Measurements from ENCODE around the gene ERN1. TPM values are rescaled to one million over a fixed set of nuclear protein-coding genes. Genes with fewer than 3 reads are reported as not detected.

Gene ERN1
- total and polyA plus RNA-seq, 7 donors = 1.2 to 9.4 (median 7.4) TPM

DNA sequence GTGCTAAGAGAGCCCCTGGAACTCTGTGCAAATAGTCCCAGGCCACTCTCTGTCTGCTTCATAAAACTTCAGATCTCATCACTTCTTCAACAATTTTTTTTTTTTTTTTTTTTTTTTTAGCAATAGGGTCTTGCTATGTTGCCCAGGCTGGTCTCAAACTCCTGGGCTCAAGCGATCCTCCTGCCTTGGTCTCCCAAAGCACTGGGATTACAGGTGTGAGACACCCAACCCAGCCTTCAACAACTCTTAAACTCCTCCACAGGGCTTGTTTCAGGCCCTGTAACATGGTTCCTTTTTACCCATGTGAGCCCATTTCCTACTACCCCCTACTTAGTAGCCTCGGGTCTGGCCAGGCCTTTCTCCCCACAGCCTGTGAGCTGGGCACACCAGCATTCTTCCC lies 70.2 kb downstream of the ERN1 start:
- WGBS, 2 donors = 93% methylated on average over 2 of the region's 2 CpGs

DNA sequence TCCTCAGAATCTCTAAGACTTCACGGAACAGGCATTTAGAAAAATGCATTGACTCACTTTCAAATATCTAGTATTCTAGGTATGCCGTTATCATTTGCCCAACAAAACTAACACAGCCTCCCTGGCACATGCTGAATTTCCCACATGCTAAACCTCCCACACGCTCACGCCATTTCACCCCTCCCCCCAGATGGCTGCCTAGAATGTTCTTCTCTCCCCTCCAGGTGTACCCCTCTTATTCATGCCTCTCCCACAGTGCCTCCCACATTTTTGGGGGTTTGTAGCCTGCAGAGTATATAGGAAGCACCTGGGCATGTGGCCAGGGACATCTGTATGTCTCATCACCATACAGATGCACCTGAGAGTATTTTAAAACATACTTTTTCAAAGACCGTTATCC lies 71.3 kb downstream of the ERN1 start:
- no peak overlapping the region for H3K27ac ChIP-seq
- H3K27me3 ChIP-seq = no peaks in the 10 kb centered on the region
- no peaks in the 10 kb centered on the region for H3K9me3 ChIP-seq
- TF ChIP-seq, protein P1, sequence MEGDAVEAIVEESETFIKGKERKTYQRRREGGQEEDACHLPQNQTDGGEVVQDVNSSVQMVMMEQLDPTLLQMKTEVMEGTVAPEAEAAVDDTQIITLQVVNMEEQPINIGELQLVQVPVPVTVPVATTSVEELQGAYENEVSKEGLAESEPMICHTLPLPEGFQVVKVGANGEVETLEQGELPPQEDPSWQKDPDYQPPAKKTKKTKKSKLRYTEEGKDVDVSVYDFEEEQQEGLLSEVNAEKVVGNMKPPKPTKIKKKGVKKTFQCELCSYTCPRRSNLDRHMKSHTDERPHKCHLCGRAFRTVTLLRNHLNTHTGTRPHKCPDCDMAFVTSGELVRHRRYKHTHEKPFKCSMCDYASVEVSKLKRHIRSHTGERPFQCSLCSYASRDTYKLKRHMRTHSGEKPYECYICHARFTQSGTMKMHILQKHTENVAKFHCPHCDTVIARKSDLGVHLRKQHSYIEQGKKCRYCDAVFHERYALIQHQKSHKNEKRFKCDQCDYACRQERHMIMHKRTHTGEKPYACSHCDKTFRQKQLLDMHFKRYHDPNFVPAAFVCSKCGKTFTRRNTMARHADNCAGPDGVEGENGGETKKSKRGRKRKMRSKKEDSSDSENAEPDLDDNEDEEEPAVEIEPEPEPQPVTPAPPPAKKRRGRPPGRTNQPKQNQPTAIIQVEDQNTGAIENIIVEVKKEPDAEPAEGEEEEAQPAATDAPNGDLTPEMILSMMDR (IDR thresholded peaks at IDR 0.05) = no peak
- no peak for TF ChIP-seq POLR2AphosphoS5 (IDR thresholded peaks at IDR 0.05)
- TF ChIP-seq POLR2A (IDR thresholded peaks at IDR 0.05) = no peak
- no peak for TF ChIP-seq EP300 (IDR thresholded peaks at IDR 0.05)
- H3K36me3 ChIP-seq = peaks cover 0 to 62% (median 33%) of the 10 kb centered on the region in 4 donors
- no peak overlapping the region for H3K4me3 ChIP-seq
- DNase-seq = no peak
- intact Hi-C loops (cut with DNase I) = no loop called here
- H3K4me1 ChIP-seq = no peaks in the 10 kb centered on the region
- WGBS, 2 donors = 84 to 94% methylated on average over 5 of the region's 5 CpGs

More for the DNA sequence above, 70.2 kb downstream of the ERN1 start:
- H3K9me3 ChIP-seq = no peaks in the 10 kb centered on the region
- intact Hi-C loops (cut with DNase I) = no loop called here
- no peak for DNase-seq
- no peaks in the 10 kb centered on the region for H3K27me3 ChIP-seq
- TF ChIP-seq POLR2AphosphoS5 (IDR thresholded peaks at IDR 0.05) = no peak
- TF ChIP-seq POLR2A (IDR thresholded peaks at IDR 0.05) = no peak
- no peak for TF ChIP-seq EP300 (IDR thresholded peaks at IDR 0.05)
- TF ChIP-seq, protein P1 (IDR thresholded peaks at IDR 0.05) = no peak
- no peak overlapping the region for H3K4me3 ChIP-seq
- H3K4me1 ChIP-seq = no peaks in the 10 kb centered on the region
- H3K36me3 ChIP-seq = peaks cover 0 to 58% (median 29%) of the 10 kb centered on the region in 4 donors
- no peak overlapping the region for H3K27ac ChIP-seq

DNA sequence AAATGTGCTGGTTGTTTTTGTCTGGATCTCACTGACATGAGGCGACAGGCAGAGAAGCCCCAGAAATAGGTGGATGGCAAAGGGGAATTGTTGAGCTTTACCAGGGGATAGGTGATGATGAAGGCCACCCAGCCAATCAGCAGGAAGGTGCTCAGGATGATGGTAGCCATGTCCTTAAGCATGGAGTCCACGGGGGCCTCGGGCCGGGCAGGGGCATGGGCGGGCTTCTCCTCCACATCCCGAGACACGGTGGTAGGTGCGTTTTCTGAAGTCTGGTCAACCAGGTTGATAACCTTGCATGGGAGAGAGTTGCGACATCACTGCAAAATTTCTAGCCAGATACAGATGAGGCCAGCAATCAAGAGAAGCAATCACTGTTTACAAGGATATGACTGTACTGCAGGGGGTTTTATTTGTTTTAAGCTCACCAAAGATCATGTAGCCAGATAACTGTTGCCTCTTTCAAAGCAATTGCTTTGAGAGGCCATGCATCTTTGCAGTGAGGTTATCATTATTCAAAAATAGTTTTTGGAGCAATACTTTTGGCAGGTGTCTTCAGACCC lies 72.2 kb downstream of the ERN1 start:
- DNase-seq = no peak
- peaks cover 0 to 70% (median 36%) of the 10 kb centered on the region in 4 donors for H3K36me3 ChIP-seq
- no peak overlapping the region for H3K27ac ChIP-seq
- intact Hi-C loops (cut with DNase I) = no loop called here
- TF ChIP-seq POLR2A (IDR thresholded peaks at IDR 0.05) (no peak), POLR2AphosphoS5 (IDR thresholded peaks at IDR 0.05) (no peak), EP300 (IDR thresholded peaks at IDR 0.05) (no peak)
- TF ChIP-seq, protein P1 (IDR thresholded peaks at IDR 0.05) = no peak
- no peaks in the 10 kb centered on the region for H3K9me3 ChIP-seq
- 96 to 97% methylated on average over 9 of the region's 9 CpGs for WGBS, 2 donors
- no peaks in the 10 kb centered on the region for H3K27me3 ChIP-seq
- no peaks in the 10 kb centered on the region for H3K4me1 ChIP-seq
- H3K4me3 ChIP-seq = no peak overlapping the region

DNA sequence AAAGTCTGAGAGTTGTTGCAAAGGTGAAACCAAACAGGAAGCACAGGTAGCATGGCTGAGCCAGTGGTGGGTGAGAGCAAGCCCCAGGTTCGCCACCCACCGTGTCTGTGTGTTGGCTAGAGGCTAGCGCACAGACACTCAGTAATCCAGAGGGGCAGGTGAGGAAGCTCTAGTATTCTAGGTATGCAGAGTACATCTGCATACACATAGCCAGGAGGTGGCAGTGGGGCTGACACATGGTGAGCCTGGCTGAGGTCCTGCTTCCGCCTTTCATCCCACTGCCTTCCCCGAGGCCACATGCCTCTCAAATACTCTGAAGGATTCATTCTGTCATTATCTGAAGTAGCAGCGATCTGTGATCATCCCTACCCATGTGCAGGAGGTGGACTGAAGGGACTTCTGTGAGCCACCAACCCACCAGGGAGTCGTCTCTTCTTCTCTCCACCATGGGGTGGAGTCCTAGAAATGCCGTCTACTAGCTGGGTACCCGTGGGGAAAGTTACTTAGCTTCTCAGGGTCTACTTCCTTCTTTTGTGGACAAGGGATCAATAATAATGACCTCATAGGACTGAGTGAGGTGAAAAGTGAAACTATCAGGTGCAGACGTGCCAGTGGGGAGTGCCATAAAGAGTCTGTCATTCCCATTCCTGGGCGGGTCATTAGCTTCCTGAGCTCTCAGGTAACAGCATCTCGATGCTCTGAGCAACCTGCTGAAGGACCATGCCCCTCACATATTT lies 73.5 kb downstream of the ERN1 start:
- TF ChIP-seq EP300 (IDR thresholded peaks at IDR 0.05) = no peak
- no peak for DNase-seq
- WGBS, 2 donors = 61 to 62% methylated on average over 12 of the region's 12 CpGs
- Histone ChIP-seq H3K9me3 (no peaks in the 10 kb centered on the region), H3K4me1 (no peaks in the 10 kb centered on the region), H3K27ac (no peak overlapping the region), H3K27me3 (no peaks in the 10 kb centered on the region), H3K36me3 (peaks cover 0 to 84% (median 36%) of the 10 kb centered on the region in 4 donors), H3K4me3 (no peak overlapping the region)
- intact Hi-C loops (cut with DNase I) = no loop called here

DNA sequence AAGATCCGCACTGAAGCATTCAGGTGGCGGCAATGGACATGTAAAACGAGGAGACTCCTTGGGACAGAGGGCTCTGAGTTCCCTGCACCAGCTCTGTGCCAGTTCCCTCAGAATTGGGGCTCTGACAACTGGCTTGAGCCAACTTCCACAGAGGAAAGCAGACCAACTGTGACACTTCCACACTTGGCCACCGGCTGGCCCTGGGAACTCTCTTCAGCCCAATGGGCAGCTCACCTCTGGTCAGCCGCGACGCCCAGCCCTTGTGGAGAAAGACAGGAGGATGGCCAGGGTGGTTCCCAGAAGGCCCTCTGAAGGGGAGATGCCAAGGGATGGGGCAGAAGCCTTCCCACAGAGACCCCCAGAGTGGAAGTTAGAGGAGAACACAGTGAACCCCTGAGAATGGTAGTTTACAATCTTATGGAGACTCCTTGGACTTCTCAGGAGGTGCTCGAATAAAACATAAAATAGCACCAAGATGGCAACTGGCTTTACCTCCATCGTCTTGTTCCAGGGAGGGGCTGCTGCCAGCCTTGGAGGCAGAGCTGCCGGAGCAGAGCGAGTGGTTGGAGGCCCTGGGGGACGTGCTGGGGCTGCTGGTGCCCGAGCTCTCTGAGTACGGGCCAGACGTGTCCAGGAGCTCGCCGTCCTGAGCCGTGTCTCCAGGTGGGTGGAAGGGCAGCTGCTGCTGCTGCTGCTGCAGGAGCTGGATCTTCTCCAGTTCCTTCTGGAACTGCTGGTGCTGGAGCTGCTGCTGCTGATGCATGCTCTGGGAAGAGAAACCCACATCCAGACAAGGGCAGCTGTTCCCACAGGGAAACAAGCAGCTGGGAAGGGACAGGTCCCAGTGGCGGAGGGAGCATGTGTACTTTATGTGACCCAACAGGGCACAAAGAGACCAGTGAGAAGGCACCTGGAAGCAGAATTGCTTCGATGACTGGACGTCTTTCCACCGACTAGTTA lies 74.5 kb downstream of the ERN1 start:
- DNase-seq = peak; percentile 50
- H3K27me3 ChIP-seq = no peaks in the 10 kb centered on the region
- 95 to 96% methylated on average over 22 of the region's 22 CpGs for WGBS, 2 donors
- H3K36me3 ChIP-seq = peaks cover 0 to 85% (median 35%) of the 10 kb centered on the region in 4 donors
- H3K4me1 ChIP-seq = no peaks in the 10 kb centered on the region
- TF ChIP-seq POLR2AphosphoS5 (IDR thresholded peaks at IDR 0.05) (no peak), EP300 (IDR thresholded peaks at IDR 0.05) (no peak), POLR2A (IDR thresholded peaks at IDR 0.05) (no peak)
- TF ChIP-seq, protein P1 (IDR thresholded peaks at IDR 0.05) = no peak
- H3K9me3 ChIP-seq = no peaks in the 10 kb centered on the region
- intact Hi-C loops (cut with DNase I) = no loop called here
- no peak overlapping the region for H3K27ac ChIP-seq
- no peak overlapping the region for H3K4me3 ChIP-seq
